Ascending aorta (tissue), 2 donors: ENCODE measurements around the gene GGT5. TPM values are rescaled to one million over a fixed set of nuclear protein-coding genes. Genes with fewer than 3 reads are reported as not detected.

Source experiments
- DNase-seq, 2 donors: peaks; one replicate each; pipeline ENCODE4 v3.0.0-alpha.2; 2019; ENCODE audit warnings: low spot score in 2 of 2
- H3K27ac ChIP-seq, 2 donors: fragments of 200-600 bp; sonication (generic); one replicate each; pipeline ENCODE4 v1.5.1; 2016 to 2017; ENCODE audit warnings: mild to moderate bottlenecking in 1 of 2
- H3K27me3 ChIP-seq: fragments of 200-600 bp; sonication (generic); one replicate; pipeline ENCODE4 v1.5.1; 2017
- H3K36me3 ChIP-seq, 2 donors: fragments of 200-600 bp; sonication (generic); one replicate each; pipeline ENCODE4 v1.5.1; 2016
- H3K4me1 ChIP-seq, 2 donors: fragments of 200-600 bp; sonication (generic); one replicate each; pipeline ENCODE4 v1.5.1; 2016 to 2017; ENCODE audit warnings: mild to moderate bottlenecking in 1 of 2
- H3K4me3 ChIP-seq, 2 donors: fragments of 200-600 bp; sonication (generic); one replicate each; pipeline ENCODE4 v1.5.1; 2016 to 2017; ENCODE audit warnings: mild to moderate bottlenecking in 1 of 2
- H3K9me3 ChIP-seq, 2 donors: fragments of 200-600 bp; sonication (generic); one replicate each; pipeline ENCODE4 v1.5.1; 2016
- CTCF ChIP-seq, 3 experiments: fragments of 200-600 bp in 2 of 3; fragments of 450-650 bp in 1 of 3; sonication (generic) in 2 of 3; IDR thresholded peaks; one replicate each; pipeline ENCODE4 v1.5.1; 2016 to 2019; ENCODE audit warnings: antibody characterized with exemption in 3 of 3, mild to moderate bottlenecking in 1 of 3, moderate library complexity in 1 of 3
- intact Hi-C: fragments of 100-400 bp; cut with DNase I; formaldehyde crosslinking; loops from one replicate; pipeline ENCODE4 v1.15.1; 2023
- total RNA-seq: library from RNA; depleted of rRNA; stranded (reverse); fragments of >200 nt; gene quantifications from one replicate; pipeline ENCODE4 v1.1.0, GENCODE V29; 2016

The GGT5 gene
- total RNA-seq, 1 donor from 2014 or later = 238 TPM

GRCh38 chr22:24191893-24192292 is 53.0 kb downstream of the GGT5 start:
- peaks cover 0 to 17% of the 10 kb centered on the region in 2 donors for H3K36me3 ChIP-seq
- H3K27ac ChIP-seq = no peak overlapping the region
- peaks cover 4 to 10% of the 10 kb centered on the region in 2 donors for H3K4me1 ChIP-seq
- H3K27me3 ChIP-seq = no peaks in the 10 kb centered on the region
- no peak overlapping the region for H3K4me3 ChIP-seq
- no peak for DNase-seq
- intact Hi-C loops = no loop called here
- TF ChIP-seq CTCF (IDR thresholded peaks at IDR 0.05) = no peak
- H3K9me3 ChIP-seq = no peaks in the 10 kb centered on the region

- H3K27me3 ChIP-seq = no peaks in the 10 kb centered on the region
- TF ChIP-seq CTCF (IDR thresholded peaks at IDR 0.05) = no peak
- H3K36me3 ChIP-seq = peaks cover 0 to 22% of the 10 kb centered on the region in 2 donors
- peaks cover 4 to 10% of the 10 kb centered on the region in 2 donors for H3K4me1 ChIP-seq
- peak in 1 of 2 donors; percentile 61 for DNase-seq
- no peaks in the 10 kb centered on the region for H3K9me3 ChIP-seq
- no peak overlapping the region for H3K4me3 ChIP-seq
- intact Hi-C loops = no loop called here
- H3K27ac ChIP-seq = no peak overlapping the region
Observed at GRCh38 chr22:24191381-24191841, 53.5 kb downstream of the GGT5 start.

GRCh38 chr22:24190596-24191208 is 54.2 kb downstream of the GGT5 start:
- peaks cover 4 to 10% of the 10 kb centered on the region in 2 donors for H3K4me1 ChIP-seq
- no peak overlapping the region for H3K4me3 ChIP-seq
- H3K27me3 ChIP-seq = no peaks in the 10 kb centered on the region
- no peak for TF ChIP-seq CTCF (IDR thresholded peaks at IDR 0.05)
- peak in 1 of 2 donors; percentile 60 for DNase-seq
- H3K27ac ChIP-seq = peak overlapping the region in 1 of 2 donors; percentile 8
- H3K9me3 ChIP-seq = no peaks in the 10 kb centered on the region
- intact Hi-C loops = no loop called here
- H3K36me3 ChIP-seq = peaks cover 2 to 29% of the 10 kb centered on the region in 2 donors

GRCh38 chr22:24190159-24190540 is 54.7 kb downstream of the GGT5 start:
- peaks cover 8 to 33% of the 10 kb centered on the region in 2 donors for H3K36me3 ChIP-seq
- no peak overlapping the region for H3K27ac ChIP-seq
- DNase-seq = no peak
- no peaks in the 10 kb centered on the region for H3K9me3 ChIP-seq
- no peaks in the 10 kb centered on the region for H3K27me3 ChIP-seq
- H3K4me3 ChIP-seq = no peak overlapping the region
- H3K4me1 ChIP-seq = peaks cover 4 to 10% of the 10 kb centered on the region in 2 donors
- TF ChIP-seq CTCF (IDR thresholded peaks at IDR 0.05) = no peak
- intact Hi-C loops = no loop called here

- peaks cover 9 to 40% of the 10 kb centered on the region in 2 donors for H3K36me3 ChIP-seq
- H3K9me3 ChIP-seq = no peaks in the 10 kb centered on the region
- H3K4me3 ChIP-seq = no peak overlapping the region
- no peak for DNase-seq
- intact Hi-C loops = loop anchor here (1.0 to 2.0 kb wide), 2 partner anchors 17 to 58 kb away; no protein-coding TSS in a partner anchor
- H3K27ac ChIP-seq = peak overlapping the region in 1 of 2 donors; percentile 8
- H3K4me1 ChIP-seq = peaks cover 4 to 10% of the 10 kb centered on the region in 2 donors
- TF ChIP-seq CTCF (IDR thresholded peaks at IDR 0.05) = peak; percentile 92 to 98 (median 94)
- no peaks in the 10 kb centered on the region for H3K27me3 ChIP-seq
Observed at GRCh38 chr22:24189249-24190158, 55.4 kb downstream of the GGT5 start.
